Epithelial cell of proximal tubule (primary cell): ENCODE results near the gene AAK1. TPM values are rescaled to one million over a fixed set of nuclear protein-coding genes. Genes with fewer than 3 reads are reported as not detected.

Source experiments
- DNase-seq: peaks from one replicate; pipeline ENCODE4 v3.0.0-alpha.2; 2011; ENCODE audit warnings: low read depth
- H3K4me3 ChIP-seq: 2 replicates; pipeline ENCODE4 v1.5.1; 2011; ENCODE audit warnings: low read depth, mild to moderate bottlenecking, low read length
- total RNA-seq: library from RNA; depleted of rRNA; stranded (reverse); fragments of >200 nt; gene quantifications from 2 replicates; pipeline ENCODE4 v1.2.3, GENCODE V29; 2015
- TF ChIP-seq, protein P1 (sequence below): conservative IDR thresholded peaks from 2 replicates; pipeline ENCODE4 v1.5.1; 2012; ENCODE audit warnings: low read depth, mild to moderate bottlenecking, low read length

Gene AAK1
- total RNA-seq, 1 donor from 2014 or later: 32.2 TPM

DNA sequence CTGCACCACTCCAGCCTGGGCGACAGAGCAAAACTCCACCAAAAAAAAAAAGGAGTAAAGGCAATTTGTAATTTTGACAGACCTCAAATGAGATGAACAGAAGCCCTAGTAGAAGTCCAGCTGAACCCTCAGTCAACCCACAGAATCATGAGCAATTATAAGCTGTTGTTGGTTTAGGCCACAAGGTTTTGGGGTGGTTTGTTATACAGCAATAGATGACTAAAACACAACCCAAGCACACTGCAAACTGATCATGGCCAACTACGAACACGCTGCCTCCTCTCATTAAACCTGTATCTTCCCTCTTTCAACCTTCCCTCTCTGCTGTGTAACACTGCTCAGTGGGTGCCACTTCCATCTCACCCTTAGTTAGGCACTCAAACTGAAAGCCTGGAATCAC, 22.1 kb downstream of the AAK1 start:
- TF ChIP-seq, protein P1, sequence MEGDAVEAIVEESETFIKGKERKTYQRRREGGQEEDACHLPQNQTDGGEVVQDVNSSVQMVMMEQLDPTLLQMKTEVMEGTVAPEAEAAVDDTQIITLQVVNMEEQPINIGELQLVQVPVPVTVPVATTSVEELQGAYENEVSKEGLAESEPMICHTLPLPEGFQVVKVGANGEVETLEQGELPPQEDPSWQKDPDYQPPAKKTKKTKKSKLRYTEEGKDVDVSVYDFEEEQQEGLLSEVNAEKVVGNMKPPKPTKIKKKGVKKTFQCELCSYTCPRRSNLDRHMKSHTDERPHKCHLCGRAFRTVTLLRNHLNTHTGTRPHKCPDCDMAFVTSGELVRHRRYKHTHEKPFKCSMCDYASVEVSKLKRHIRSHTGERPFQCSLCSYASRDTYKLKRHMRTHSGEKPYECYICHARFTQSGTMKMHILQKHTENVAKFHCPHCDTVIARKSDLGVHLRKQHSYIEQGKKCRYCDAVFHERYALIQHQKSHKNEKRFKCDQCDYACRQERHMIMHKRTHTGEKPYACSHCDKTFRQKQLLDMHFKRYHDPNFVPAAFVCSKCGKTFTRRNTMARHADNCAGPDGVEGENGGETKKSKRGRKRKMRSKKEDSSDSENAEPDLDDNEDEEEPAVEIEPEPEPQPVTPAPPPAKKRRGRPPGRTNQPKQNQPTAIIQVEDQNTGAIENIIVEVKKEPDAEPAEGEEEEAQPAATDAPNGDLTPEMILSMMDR: no peak
- no peak for DNase-seq
- H3K4me3 ChIP-seq: no peak overlapping the region

DNA sequence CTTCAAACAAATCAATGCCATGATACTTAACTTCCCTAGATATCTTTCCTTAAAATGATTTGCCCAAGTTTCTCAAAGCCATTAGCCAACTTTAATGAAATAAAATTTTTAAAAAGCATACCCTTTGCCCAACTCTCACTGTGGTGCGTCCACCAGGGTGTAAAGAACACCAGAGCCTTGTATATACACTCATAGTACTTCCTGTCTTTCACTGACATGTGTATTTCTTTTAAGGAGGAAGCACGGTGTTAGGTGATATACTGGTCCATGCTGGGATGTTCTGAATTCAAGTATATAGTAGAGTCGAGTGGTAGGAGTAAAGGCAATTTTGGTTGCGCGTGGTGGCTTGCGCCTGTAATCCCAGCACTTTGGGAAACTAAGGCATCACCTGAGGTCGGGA, 22.7 kb downstream of the AAK1 start:
- H3K4me3 ChIP-seq: no peak overlapping the region
- TF ChIP-seq, protein P1: no peak
- DNase-seq: no peak

DNA sequence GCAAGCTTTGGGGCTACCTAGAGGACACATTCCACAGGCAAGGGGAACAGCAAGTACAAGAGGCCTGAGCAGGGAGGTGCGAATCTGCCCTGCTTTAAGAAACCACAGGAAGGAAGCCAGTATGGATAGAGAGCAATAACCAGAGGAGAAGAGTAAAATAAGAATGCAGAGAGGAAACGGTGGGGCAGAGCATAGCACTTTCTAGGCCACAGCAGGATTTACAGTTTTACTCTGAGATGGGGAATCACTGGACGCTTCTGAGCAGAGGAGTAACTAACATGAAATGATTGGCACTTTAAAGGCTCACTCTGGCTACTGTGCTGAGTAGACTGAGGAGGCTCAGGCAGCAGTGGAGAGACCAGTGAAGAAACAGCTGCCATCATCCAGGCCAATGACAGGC, 23.8 kb downstream of the AAK1 start:
- TF ChIP-seq, protein P1: no peak

DNA sequence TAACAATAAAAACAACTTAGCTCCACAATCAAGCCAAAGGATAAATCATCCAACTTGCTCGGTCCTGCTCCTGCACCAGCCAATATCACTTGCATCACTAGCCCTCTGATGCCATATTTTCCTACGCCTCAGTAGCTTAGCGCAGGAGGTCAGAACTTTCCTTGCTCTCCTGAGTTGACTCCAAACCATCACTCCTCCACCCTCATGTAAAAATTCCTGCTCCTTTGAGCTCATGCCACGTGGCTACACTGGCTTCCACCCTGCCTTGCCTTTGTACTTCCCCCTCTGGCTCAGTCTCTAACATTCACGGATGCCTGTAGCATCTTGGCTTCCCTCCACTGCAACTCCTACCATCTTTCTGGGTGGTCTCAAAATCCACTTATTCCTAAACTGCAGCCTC, 25.2 kb downstream of the AAK1 start:
- H3K4me3 ChIP-seq: no peak overlapping the region
- no peak for DNase-seq
- TF ChIP-seq, protein P1: no peak

More for the DNA sequence above, 23.8 kb downstream of the AAK1 start:
- H3K4me3 ChIP-seq: no peak overlapping the region
- DNase-seq: no peak

DNA sequence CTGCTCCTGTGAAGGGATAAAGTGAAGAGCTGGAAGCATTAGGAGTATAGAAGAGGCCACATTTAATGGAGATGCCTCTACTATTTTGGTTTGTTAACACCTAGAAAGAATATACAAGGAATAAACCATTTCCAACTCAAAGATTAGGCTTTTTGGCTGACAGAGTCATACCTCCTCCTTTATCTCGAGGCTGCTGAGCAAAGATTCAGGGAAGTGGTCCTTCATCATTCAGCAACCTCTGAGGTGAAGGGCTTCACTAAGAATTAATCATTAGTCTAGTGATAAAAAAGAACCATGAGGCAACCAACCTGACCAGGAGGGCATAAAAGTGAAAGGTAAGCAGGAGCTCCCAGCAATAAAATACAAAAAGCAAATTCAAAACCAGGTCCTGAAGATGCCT, 25.8 kb downstream of the AAK1 start:
- H3K4me3 ChIP-seq: no peak overlapping the region
- TF ChIP-seq, protein P1: no peak
- DNase-seq: no peak

DNA sequence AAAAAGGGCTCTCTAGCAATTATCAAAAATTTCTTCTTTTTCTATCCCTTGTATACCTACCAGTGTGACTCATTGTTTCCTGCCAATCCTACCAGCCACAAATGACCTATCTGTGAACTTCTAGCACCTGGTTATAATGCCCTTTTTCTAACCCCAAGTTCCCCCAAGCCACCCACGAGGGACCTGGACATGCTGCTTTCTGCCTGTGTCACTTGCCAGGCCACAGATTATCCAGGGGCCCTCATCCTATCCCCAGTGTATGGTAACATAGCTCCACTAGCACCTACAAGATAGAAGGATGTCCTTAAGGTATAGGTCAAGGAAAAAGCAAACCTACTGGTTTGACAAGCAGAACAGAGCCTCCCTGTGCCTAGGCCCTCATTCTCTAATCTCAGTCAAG, 26.8 kb downstream of the AAK1 start:
- TF ChIP-seq, protein P1: no peak
- no peak for DNase-seq
- no peak overlapping the region for H3K4me3 ChIP-seq

DNA sequence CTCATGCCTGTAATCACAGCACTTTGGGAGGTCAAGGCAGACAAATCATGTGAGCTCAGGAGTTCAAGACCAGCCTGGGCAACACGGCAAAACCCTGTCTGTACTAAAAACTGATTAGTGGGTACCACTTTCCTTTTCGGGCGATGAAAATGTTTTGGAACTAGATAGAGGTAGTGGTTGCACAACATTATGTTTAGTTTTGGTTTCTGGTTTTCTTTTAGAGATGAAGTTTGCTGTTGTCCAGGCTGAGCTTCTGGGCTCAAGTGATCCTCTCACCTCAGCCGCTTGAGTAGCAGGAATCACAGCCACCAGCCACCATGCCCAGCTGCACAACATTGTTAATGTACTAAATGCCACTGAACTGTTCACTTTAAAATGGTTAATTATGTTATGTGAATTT, 27.6 kb downstream of the AAK1 start:
- no peak for DNase-seq
- no peak overlapping the region for H3K4me3 ChIP-seq
- TF ChIP-seq, protein P1: no peak
